HG03565 (cell line): ENCODE data around the gene EPC1.
"Not testable (repeated sequence)": the region's sequence is repeated elsewhere in the genome, so short reads cannot be mapped to it uniquely, and the experiment has no call there.

Source experiments
- ATAC-seq: cut with Tn5 transposase; IDR thresholded peaks from one replicate; pipeline ENCODE4 v1.9.1; 2021; ENCODE audit warnings: mild to moderate bottlenecking, moderate library complexity; ENCODE audit not compliant: unreplicated experiment

EPC1 gene

DNA sequence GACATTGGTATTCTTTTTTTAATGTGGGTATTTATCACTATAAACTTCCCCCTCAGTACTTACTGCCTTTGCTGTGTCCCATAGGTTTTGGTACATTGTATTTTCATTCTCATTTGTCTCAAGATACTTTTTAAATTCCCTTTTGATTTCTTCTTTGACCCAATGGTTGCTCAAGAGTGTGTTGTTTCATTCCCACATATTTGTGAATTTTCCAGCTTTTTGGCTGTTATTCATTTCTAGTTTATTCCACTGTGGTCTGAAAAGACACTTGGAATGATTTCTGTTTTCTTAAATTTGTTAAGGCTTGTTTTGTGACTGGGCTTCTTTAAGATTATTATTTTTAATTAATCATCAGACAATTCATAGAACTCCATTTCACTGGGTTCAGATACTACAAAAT is 105.0 kb downstream of the EPC1 start:
- ATAC-seq: no peak

DNA sequence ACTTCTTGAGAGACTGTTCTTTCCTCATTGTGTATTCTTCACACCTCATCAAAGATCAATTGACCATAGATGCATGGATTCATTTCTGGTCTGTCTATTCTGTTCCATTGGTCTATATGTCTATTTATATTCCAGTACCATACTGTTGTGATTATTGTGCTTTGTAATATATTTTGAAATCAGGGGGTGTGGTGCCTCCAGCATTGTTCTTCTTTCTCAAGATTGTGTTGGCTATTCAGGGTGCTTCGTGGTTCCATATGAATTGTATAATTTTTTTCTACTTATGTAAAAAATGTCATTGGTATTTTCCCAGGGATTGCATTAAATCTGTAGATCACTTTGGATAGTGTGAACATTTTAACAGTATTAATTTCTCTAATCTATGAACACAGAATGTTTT is 106.5 kb downstream of the EPC1 start:
- no peak for ATAC-seq

DNA sequence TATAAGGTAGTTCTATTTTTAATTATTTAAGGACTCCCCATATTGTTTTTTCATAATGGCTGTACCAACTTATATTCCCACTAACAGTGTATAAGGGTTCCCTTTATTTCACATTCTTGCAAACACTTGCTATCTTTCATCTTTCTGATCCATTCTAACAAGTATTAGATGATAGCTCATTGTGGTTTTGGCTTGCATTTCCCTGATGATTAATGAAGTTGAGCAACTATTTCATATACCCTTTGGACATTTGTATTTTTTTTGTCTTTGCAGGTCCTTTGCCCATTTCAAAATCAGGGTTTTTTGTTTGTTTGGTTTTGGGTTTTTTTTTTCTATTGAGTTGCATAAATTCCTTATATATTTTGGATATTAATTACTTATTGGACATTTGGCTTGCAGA is 107.2 kb downstream of the EPC1 start:
- no peak for ATAC-seq

DNA sequence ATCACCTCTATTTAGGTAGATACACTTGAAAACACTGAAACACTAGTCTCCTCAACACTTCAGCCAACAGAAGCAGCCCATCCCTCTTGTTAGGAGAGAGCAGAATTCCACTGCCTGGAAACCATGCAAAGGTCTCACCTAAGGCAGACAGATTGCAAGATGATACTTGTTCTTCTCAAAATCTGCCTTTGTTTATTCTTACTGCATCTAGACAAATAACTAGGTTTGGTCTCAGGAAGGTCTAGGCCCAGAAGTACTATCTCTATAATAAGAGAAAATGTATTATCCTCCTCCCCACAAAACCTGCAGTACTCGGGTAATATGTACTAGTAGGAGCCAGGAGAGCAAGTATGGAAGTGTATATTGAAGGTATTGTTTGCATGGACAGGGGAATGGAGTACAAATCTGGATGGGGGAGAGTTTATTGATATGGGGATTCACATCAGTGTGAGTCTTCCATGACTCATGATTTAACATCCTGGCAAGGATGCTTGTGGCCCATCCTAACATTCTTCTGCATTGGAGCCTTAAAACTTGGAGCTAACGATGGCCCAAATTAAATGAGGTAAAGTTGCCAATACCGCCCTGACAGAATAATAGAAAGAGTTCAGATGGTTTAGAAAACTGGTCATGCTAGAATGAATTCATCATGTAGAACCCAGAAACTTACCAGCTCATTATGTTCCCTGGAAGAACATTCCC is 109.2 kb downstream of the EPC1 start:
- no peak for ATAC-seq

DNA sequence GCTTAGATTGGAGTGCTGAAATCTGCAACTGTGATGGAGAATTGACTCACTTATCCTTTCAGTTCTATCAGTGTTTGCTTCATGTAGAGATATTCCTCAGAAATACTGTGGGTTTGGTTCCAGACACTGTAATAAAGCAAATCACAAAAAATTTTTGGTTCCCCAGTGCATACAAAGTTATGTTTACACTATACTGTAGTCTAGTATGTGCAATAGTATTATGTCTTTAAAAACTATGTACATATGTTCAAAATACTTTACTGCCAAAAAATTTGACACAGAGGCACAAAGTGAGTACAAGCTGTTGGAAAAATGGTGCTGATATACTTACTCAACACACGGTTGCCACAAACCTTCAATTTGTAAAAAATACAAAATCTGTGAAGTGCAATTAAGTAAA is 112.5 kb downstream of the EPC1 start:
- no peak for ATAC-seq

DNA sequence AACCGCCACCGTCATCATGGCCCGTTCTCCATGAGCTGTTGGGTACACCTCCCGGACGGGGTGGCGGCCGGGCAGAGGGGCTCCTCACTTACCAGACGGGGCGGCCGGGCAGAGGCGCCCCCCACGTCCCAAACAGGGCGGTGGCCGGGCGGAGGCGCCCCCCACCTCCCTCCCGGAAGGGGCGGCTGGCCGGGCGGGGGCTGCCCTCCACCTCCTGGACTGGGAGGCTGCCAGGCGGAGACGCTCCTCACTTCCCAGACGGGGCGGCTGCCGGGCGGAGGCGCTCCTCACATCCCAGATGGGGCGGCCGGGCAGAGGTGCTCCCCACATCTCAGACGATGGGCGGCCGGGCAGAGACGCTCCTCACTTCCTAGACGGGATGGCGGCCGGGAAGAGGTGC is 113.6 kb downstream of the EPC1 start:
- not testable (repeated sequence) for ATAC-seq

DNA sequence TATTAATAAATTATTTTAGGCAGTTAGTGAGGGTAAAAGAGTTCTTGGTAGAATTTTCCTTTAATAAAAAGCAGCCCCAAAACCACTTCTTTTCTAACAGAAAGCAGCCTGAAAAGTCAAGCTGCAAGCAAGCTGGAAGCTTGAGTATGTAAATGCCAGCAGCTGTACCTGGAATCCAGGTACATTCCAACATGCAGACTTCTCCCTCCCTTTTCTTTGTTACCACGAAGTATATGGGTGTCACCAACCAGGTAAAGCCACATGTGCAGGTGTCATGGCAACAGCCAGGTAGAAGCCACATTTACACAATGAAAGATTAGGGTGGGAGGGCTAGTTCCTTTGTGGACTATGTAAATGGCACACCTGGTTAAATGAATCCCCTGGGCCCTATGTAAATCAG is 114.6 kb downstream of the EPC1 start:
- no peak for ATAC-seq

DNA sequence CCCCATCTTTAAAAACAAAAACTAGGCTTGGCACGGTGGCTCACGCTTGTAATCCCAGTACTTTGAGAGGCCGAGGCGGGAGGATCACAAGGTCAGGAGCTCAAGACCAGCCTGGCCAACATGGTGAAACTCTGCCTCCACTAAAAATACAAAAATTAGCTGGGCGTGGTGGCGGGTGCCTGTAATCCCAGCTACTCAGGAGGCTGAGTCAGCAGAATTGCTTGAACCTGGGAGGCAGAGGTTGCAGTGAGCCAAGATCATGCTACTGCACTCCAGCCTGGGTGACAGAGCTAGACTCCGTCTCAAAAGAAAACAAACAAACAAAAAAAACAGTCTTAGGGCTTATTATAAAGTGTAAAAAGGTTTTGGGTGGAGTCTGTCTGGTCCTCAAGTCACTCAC is 117.2 kb downstream of the EPC1 start:
- not testable (repeated sequence) for ATAC-seq

DNA sequence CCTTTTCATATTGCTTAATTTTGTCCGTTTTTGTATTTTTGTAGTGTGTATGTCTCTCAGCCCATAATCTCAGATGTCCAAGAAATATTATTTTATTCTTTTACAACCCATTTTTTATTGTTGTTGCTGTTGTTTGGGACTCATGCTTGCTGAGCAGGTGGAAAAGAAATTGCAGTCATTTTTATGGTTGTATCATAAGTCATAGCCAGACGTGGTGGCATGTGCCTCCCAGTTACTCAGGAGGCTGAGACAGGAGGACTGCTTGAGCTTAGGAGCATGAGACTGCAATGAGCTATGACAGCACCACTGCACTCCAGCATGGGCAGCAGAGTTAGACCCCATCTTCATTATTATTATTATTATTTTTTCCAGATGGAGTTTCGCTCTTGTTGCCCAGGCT is 117.8 kb downstream of the EPC1 start:
- no peak for ATAC-seq

DNA sequence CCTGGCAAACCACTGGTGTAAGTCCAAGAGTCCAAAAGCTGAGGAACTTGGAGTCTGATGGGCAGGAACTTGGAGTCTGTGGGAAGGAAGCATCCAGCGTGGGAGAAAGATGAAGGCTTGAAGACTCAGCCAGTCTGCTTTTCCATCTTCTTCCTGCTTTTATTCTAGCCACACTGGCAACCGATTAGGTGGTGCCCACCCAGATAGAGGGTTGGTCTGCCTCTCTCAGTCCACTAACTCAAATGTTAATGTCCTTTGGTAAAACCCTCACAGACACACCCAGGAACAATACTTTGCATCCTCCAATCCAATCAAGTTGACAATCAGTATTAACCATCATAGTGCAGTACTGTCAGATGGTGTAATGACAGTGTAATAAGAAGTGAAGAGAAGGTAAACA is 119.2 kb downstream of the EPC1 start:
- no peak for ATAC-seq

DNA sequence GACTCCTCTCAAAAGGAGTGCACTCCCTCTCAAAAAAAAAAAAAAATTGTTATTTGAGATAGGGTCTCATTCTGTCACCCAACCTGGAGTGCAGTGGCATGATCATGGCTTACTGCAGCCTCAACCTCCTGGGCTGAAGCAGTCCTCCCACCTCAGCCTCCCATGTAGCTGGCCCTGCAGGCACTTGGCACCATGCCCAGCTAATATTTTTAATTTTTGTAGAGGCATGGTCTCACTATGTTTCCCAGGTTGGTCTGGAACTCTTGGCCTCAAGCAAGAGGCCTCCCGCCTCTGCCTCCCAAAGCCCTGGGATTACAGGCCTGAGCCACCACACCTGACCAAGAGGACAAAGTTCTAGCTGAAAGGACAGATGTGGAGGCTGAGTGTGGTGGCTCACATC is 120.3 kb downstream of the EPC1 start:
- ATAC-seq: no peak

DNA sequence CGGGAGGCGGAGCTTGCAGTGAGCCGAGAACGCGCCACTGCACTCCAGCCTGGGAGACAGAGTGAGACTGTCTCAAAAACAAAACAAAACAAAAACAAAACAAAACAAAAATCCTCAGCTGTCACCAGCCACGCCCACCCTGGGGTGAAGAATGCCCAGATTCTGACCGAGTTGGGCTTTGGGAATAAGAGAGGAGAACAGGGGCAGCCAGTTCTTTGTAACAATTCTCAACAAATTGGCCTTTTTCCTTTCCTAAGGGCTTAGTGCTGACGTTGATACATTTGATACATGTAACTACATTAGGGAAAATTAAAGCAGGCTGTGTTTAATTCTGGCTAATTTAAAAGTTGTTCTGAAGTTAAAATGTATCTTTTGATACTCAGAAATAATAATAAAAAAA is 121.0 kb downstream of the EPC1 start:
- no peak for ATAC-seq

DNA sequence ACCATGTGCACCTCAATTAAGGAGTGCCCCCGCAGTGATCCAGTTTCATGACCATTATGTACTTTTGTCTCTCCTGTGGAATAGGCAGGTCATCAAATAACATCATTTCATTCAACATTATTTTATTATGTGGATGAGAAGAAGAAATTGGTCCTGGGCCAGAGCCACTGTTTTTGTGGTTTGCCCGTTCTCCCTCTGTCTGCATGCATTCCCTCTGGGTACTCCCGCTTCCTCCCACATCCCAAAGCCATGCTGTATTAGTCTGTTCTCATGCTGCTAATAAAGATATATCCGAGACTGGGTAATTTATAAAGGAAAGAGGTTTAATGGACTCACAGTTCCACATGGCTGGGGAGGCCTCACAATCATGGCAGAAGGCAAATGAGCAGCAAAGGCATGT is 124.6 kb downstream of the EPC1 start:
- ATAC-seq: not testable (repeated sequence)

DNA sequence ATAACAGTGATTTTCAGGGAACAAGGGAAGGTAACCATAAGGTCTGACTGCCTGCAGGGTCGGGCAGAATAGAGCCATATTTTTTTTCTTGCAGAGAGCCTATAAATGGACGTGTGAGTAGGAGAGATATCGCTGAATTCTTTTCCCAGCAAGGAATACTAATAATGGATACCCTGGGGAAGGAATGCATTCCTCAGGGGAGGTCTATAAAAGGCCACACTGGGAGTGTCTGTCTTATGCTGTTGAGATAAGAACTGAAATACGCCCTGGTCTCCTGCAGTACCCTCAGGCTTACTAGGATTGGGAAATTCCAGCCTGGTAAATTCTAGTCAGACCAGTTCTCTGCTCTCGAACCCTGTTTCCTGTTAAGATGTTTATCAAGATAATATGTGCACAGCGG is 127.8 kb downstream of the EPC1 start:
- not testable (repeated sequence) for ATAC-seq

DNA sequence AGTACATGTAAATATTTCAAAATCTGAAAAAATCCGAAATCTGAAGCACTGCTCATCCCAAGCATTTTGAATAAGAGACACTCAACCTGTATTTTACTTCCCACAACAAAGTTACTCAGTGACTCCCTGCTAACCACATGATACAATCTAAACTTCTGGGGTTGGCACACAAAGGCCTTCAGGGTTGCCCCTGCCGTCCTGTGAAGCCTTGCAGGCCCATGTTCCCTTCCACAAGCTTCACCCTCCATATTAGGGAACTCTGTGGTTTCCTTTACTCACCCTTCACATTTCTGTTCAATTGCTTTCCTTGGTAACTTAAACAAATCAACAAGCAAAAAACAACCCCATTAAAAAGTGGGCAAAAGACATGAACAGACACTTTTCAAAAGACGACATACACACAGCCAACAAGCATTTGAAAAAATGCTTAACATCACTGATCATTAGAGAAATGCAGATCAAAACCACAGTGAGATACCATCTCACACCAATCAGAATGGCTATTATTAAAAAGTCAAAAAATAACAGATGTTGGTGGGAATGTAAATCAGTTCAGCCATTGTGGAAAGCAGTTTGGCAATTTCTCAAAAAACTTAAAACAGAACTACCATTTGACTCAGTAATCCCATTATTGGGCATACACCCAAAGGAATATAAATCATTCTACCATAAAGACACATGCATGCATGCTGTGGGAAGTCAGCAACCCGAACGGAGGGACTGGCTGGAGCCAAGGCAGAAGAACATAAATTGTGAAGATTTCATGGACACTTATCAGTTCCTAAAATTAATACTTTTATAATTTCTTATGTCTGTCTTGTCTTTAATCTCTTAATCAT is 128.5 kb downstream of the EPC1 start:
- ATAC-seq: not testable (repeated sequence)
